ENCODE data around the gene CCL24.
"Not testable (repeated sequence)": the region's sequence is repeated elsewhere in the genome, so short reads cannot be mapped to it uniquely, and the experiment has no call there.

Gene CCL24, protein sequence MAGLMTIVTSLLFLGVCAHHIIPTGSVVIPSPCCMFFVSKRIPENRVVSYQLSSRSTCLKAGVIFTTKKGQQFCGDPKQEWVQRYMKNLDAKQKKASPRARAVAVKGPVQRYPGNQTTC

DNA sequence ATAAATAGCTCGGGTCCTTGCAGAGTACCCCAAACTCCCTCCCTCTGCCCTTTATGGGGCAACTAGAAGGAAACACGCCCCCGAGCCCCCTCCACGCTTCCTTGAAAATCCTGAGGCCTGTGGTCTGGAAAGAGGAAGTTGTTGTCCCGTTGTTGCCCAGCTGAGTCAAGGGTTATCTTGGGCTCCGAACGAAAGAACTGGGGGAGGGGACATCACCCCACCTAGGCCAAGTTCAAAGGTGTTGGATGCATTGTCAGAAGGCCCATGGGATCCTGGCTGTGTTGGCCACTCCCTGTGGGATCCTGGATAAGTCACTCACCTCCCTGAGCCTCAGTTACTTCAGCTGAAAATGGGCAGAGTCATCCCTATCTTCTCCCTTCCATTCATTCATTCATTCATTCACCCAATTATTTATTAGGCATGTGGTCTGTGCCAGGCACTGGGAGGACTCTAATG is at the start of gene CCL24:
Gene CCL24 (minus strand): TSS at position 26 of the 456 bp plus-strand sequence. CDS start 91 bp downstream, outside the sequence.
- no peak for DNase-seq (ENCODE audit: low spot score)

DNA sequence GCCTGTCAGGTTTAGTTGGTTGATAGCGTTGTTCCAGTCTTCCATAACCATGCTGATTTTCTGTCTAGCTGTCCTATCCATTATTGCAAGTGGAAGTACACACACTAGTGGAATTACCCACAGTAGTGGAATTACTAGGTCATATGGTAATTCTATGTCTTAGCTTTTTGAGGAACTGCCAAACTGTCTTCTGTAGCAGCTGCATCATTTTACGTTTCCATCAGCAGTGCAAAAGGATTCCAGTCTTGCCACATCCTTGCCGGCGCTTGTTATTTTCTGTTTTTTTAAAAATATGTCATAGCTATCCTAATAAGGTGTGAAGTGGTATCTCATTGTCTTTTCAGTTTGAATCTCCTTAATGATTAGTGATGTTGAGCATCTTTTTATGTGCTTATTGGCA is 48.0 kb upstream of the CCL24 start:
- no peak for DNase-seq (ENCODE audit: low spot score)

GRCh38 chr7:75858410-75858809 is 44.8 kb upstream of the CCL24 start:
- no peak for DNase-seq (ENCODE audit: low spot score)

DNA sequence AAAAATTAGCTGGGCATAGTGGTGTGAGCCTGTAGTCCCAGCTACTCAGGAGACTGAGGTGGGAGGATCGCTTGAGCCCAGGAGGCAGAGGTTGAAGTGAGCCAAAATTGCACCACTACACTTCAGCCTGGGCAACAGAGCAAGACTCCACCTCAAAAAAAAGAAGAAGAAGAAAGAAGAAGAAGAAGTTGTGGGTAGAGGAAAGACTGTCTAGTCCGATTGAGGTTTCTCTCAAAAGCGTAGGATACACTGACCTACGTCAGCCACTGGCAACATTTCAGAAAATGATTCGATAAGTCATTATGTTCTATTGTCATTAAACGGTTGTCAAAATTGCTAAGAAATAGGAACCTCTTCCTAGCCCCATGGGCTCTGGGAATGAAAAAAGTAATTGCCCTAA is 42.9 kb upstream of the CCL24 start:
- DNase-seq (ENCODE audit: low spot score) = no peak

DNA sequence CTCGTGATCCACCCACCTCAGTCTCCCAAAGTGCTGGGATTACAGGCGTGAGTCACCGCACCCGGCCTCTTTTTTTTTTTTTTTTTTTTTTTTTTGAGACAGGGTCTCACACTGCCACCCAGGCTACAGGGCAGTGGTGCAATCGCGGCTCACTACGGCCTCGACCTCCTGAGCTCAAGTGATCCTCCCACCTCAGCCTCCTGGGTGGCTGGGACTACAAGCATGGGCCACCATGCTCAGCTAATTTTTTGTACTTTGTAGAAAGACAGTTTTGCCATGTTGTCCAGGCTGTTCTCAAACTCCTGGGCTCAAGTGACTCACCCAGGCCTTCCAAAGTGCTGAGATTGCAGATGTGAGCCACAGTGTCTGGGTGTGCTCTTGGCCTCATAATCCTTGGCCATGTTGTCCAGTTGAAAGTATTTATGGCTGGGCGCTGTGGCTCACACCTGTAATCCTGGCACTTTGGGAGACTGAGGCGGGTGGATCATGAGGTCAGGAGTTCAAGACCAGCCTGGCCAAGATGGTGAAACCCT is 41.3 kb upstream of the CCL24 start:
- not testable (repeated sequence) for DNase-seq (ENCODE audit: low spot score)

- DNase-seq (ENCODE audit: low spot score) = no peak
These were observed 40.6 kb upstream of the CCL24 start for GRCh38 chr7:75854233-75854632.

GRCh38 chr7:75850235-75850634 is 36.6 kb upstream of the CCL24 start:
- DNase-seq (ENCODE audit: low spot score) = no peak

DNA sequence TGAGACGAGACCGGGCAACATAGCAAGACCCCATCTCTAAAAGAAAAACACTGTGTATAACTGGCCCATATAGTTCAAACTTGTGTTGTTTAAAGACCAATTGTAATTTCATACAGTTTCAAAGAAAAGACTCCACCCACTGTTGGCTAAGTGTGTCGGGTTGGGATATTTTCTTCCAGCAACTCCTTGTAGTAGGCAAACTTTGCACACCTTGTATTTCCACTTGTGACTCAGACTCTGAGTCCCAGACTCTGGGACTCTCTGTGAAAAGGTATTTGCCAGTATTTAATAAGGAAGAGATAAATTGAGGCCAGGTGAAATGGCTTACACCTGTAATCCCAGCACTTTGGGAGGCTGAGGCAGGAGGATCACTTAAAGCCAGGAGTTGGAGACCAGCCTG is 36.0 kb upstream of the CCL24 start:
- DNase-seq (ENCODE audit: low spot score) = no peak

GRCh38 chr7:75847707-75848106 is 34.1 kb upstream of the CCL24 start:
- no peak for DNase-seq (ENCODE audit: low spot score)

GRCh38 chr7:75845132-75845531 is 31.5 kb upstream of the CCL24 start:
- DNase-seq (ENCODE audit: low spot score) = not testable (repeated sequence)

GRCh38 chr7:75844158-75844557 is 30.6 kb upstream of the CCL24 start:
- no peak for DNase-seq (ENCODE audit: low spot score)

DNA sequence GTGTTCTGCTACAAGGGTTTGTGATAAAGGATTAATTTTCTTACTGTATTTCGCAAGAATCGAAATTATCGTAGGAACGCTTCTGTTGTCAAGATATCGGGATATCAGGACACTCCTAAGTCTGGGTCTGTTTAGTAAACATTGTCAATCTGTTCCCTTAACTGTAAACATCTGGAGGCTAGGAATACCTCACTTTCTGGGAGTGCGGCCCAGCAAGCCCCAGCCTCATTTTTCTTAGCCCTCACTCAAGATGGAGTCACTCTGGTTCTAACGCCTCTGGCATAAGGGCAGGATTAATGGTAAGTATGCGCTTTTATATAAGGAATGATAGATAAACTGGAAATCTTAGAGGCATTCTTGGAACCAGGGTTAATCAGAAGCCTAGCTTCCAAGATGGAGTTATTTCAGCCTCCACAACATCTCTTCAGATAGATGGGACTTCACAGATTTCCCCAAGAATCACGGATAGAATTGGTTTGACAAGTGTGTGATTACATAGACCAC is 30.1 kb upstream of the CCL24 start:
- no peak for DNase-seq (ENCODE audit: low spot score)

DNA sequence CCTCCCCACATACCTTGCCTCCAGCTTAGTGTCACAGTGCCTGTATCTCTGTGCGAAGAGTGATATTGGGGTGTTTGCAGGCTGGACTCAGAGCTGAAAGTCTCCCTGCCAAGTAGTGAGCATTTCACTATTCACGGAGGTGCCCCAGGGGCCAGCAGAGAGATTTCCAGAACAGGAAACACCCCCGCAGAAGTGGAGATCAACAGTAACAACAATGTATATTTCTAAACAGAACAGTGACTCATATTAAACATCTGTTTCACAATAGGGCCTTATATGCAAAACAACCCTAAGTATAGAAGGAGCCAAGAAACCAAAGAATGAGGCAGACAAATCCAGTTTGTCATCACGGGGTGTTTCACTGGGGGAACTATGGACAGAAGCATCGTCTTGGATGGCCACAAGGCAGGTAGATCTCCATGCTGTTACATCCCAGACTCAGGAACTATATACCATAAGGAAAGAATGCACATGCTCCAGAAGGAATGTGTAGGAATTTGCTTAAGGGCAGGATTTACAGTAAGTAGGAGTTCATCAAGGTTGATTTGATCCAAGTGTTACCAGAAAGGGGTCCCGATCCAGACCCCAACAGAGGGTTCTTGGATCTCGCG is 29.3 kb upstream of the CCL24 start:
- DNase-seq (ENCODE audit: low spot score) = no peak

DNA sequence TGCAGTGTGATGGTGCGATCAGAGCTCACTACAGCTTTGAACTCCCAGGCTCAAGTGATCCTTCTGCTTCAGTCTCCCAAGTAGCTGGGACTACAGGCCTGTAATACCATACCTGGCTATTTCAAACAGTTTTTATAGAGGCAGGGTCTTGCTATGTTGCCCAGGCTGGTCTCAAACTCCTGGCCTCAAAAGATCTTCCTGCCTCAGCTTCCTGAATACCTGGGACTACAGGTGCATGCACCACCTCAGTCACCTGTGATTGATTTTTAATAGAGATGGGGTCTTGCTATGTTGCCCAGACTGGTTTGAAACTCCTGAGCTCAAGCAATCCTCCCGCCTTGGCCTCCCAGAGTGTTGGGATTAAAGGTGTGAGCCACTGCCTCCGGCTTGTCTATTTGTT is 26.4 kb upstream of the CCL24 start:
- DNase-seq (ENCODE audit: low spot score) = no peak

- not testable (repeated sequence) for DNase-seq (ENCODE audit: low spot score)
These were observed 24.8 kb upstream of the CCL24 start for GRCh38 chr7:75838281-75838930.

DNA sequence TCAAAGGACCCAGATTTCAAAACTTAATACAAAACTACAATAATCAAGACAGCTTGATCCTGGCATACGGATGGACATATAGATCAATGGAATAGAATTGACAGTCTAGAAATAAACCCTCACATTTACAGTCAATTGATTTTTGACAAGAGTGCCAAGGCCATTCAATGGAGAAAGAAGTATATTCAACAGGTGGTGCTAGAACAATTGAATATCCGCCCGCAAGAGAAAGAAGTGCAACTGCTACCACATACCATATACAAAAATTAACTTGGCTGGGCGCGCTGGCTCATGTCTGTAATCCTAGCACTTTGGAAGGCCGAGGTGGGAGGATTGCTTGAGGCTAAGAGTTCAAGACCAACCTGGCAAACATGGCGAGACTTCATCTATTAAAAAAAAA is 23.2 kb upstream of the CCL24 start:
- DNase-seq (ENCODE audit: low spot score) = no peak

DNA sequence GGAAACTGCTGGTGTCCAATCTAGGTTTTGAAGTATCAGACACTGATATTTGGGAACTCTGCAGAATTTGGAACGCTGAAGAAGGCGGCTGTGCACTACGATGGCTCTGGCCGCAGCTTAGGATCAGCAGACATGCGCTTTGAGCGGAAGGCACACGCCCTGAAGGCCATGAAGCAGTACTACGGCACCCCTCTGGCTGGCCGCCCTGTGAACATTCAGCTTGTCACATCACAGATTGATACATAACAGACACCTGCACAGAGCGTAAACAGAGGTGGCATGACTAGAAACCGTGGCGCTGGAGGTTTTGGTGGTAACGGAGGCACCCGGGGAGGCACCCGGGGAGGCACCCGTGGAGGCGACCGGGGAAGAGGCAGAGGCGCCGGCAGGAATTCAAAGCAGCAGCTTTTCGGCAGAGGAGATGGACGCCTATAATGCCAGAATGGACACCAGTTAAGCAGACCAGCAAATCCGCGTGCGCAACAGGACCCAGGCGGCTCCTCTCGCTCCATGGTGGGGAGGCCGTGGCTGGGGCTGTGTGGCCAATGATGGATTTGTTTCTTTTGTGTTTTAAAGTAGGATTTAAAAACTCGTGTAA is 22.2 kb upstream of the CCL24 start:
- DNase-seq (ENCODE audit: low spot score) = no peak

GRCh38 chr7:75833662-75834061 is 20.1 kb upstream of the CCL24 start:
- not testable (repeated sequence) for DNase-seq (ENCODE audit: low spot score)

GRCh38 chr7:75830978-75831377 is 17.4 kb upstream of the CCL24 start:
- no peak for DNase-seq (ENCODE audit: low spot score)

- DNase-seq (ENCODE audit: low spot score) = not testable (repeated sequence)
These were observed 16.1 kb upstream of the CCL24 start for GRCh38 chr7:75829656-75830055.

DNA sequence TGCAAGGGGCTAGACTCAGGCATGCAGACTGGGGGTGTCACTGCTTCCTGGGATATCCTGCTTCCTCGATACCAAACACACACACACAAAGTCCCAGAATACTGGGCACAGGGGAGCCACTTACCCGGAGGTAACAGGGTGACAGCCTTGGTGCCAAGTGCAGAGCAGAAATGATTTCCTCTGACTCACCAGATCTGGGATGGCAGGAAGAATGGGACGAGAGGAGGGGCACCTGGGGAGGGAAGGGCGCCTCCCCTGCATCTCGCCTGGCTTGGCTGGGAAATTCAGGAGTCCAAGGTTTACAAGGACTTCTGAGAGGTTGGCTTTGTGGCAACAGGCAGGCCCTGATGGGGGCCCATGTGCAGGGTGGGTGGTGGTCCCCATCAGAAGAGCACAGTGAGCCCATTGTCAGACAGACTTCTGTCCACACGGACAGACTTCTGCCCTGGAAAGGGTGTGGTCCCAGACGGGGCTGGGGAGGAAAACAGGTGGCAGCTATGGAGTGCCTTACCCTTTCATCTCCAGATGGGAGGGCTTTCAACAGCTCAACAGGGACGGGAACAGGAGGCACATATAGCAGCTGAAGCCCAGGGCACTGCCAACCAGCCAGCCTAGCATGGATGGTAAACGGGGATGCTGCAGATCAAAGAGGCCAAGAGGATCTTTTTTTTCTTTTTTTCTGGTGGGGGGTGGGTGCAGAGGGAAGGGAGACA is 9.7 kb upstream of the CCL24 start:
- DNase-seq (ENCODE audit: low spot score) = no peak

GRCh38 chr7:75820688-75821087 is 7.1 kb upstream of the CCL24 start:
- no peak for DNase-seq (ENCODE audit: low spot score)

All from CD4-positive, alpha-beta T cell treated with Interleukin-15 for 4 hours (primary cell).